ENCODE results near the gene DOCK2.
"Not testable (repeated sequence)": the region's sequence is repeated elsewhere in the genome, so short reads cannot be mapped to it uniquely, and the experiment has no call there.

The DOCK2 gene

DNA sequence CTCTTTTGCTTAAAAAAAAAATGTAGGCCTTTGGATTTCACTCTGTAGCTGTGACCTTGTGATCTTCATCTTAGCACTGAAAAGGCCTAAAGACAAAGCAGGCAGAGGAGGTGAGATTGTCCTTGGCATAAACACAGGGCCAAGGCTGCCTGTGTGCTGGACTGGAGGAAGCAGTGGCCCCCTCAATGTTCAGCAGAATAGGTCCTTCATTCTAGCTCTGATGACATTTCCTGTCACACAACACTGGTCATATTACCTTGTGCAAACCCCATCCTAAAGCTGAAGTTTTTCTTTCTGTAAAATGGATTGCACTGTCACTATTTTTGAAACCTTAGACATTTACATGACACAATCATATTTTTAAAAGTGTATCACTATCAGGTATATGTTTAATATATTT is 195.8 kb downstream of the DOCK2 start:
- no peak for DNase-seq

DNA sequence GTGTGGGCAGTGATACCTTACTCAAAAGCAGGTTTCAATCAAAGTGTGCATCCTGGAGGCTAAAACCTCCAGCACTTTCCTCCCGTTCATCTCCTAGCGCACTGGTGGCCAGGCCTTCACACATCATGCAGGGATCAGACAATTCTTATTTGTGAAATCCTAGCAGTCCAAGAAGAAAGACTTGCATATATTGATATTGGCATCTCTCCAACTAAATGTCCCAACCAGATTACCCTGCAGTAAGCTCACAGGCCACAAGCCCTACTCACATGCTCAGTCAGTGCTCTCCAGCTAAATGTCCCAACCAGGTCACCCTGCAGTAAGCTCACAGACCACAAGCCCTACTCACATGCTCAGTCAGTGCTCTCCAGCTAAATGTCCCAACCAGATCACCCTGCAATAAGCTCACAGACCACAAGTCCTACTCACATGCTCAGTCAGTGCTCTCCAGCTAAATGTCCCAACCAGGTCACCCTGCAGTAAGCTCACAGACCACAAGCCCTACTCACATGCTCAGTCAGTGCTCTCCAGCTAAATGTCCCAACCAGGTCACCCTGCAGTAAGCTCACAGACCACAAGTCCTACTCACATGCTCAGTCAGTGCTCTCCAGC is 196.7 kb downstream of the DOCK2 start:
- not testable (repeated sequence) for DNase-seq

DNA sequence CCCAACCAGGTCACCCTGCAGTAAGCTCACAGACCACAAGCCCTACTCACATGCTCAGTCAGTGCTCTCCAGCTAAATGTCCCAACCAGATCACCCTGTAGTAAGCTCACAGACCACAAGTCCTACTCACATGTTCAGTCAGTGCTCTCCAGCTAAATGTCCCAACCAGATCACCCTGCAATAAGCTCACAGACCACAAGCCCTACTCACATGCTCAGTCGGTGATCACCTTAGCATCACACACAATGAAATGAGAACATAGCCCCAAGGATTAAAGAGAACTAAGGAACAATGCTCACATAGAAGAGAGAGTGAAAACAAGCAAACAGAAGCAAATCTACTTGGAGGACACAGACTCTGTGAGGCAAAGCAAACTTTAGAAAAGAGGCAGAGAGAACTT is 197.5 kb downstream of the DOCK2 start:
- not testable (repeated sequence) for DNase-seq

DNA sequence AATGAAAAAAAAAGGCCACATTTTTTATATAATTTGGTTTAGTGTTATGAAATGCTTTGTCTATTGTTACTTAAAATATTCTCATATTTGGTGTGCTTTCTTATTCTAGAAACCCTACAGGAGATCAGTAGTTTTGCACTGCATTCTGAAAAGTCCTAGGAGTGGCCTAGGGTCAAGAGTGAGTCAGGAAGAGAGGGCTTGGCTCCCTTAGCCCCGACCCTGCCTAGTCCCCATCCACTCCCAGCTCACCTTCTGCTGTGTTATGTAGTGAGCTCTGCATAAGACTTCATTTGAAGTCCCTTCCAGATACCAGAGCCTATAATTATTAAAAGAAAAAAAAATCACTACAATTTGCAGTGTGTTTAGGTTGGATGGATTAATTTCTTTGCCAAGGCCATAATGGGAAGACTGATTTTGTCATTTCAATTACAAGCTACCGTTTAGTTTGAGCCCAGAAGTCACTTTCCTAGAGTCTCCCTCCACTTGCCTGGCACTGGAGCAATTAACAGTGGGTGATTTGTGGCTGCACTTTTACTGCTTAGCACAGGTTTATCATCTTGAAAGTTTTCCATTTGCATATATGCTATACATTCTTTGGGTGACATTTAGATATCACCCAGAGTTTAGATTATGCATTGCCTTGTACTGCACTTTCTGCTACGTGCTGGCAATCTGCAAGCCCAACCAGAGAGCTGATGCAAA is 199.9 kb downstream of the DOCK2 start:
- DNase-seq = no peak

DNA sequence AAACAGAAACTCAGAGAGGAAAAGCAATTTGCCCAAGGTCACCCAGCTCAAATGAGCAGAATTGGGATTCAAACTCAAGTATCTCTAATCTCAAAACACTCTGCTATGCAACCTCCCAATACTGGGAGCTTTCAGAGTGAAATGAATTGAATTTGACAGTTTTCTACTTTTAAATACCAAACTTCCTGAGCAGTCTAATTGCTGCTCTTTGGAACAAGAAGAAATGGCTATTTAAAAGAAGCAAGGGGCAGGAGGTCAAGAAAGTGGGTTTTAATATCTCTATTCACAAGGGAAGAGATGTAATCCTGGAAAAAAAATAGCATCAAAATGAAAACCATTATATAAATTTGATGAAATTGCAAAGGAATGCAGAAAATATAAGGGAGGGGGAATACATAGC is 200.6 kb downstream of the DOCK2 start:
- DNase-seq = no peak

DNA sequence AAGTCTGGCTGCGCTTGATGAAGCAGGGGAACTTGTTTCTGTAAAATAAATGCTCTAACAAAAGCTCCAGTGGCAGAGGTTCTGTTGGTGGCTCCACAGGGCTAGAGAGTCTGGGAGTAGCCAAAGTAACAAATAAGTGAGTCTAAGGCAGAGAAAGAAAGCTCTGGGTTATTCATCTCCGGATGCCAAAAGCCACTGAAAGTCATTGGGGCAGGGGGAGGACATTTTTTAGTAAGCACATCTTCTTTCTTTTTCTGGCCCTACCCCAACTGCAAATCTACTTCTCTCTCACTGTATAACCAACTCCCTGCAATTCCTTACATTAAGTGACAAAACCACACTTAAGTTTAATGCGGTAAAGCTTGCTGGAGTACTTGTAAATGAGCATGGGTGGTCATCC is 201.6 kb downstream of the DOCK2 start:
- no peak for DNase-seq

DNA sequence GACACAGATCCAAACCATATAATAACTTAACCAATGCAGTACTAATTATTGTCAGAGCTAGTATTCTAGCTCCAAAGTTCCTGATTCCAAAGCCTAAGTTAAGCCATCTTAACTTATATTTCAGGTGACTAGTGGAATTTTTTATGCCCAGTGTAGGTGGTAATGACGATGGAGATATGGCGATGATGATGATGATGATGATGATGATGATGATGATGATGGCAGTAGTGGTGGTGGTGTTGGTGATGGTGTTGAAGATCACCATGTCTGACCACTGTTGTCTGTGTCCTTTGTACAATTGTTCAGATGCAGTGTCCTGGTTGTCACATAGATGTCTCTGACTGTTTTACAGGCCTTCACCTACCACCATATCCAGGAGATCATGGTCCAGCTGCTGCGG is 203.3 kb downstream of the DOCK2 start:
- DNase-seq = no peak

DNA sequence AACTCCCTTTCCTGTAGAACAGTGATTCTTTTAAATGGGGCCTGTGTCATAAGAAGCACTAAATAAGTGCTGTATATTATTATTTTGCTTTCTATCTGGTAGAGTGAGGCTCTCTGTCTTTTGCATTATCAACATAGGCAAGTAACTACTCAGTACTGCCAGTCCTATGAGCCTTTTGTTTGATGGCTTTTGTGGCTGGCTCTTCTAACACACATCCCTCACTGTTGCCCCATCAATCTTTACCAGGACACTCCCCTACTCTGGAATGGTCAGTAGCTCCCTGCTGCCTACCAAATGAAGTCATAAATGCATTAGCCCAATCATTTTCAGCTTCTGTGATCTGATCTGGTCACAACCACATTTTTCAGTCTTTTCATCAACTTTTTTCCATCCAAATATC is 205.6 kb downstream of the DOCK2 start:
- no peak for DNase-seq

DNA sequence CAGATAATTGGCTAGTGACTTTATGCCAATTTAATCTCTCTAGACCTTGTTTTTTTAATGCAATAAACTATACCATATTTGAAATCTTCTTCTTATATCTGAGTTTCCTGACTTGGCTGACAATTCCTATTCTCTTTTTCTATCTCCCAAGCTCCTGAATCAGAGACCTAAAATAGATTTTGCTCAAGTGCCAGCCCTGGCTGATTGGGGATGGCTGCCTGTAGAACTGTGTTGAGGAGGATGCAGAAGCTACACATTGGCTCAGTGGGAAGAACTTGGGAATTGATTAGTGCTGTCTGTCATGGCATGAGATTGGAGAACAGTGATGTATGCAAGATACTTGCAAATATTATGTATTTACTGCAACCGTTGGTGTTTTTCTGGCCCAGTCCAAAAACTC is 210.4 kb downstream of the DOCK2 start:
- no peak for DNase-seq

DNA sequence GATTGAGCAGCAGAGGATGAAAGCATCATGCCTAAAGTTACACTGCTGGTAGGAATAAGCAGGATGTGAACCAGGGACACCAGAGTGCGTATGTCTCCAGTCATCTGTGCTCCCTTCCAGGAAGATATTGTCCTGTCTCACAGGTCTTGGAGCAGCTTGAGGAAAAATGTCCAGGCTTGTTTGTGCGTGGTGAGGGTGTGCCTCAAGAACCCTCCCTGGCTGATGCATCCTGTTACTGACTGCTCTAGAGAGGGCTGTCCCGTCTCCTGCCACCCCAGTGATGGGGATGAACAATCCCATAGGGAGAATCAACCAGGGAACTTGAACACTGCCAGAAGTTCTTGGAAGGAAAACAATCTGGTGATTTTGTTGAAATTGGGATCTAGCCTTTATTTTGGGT is 211.2 kb downstream of the DOCK2 start:
- DNase-seq = no peak

DNA sequence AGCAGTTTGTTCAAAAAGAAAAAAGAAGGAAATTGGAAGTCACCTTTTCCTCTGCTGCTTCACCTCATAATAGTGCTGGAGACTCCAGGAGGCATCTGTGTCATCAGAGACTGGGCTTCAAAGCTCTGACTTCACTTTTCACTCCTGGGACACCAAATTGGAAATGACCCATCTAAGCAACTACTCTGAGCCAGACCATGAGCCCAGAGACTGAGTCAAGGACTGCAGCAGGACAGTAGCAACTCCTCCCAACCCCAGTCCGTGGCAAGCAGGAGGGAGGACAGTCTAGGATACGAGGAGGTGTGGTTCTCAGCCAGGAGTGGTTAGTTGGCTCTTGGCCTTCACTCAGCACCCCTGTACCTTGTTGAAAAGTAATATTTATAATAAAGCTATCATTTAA is 211.7 kb downstream of the DOCK2 start:
- DNase-seq = no peak

DNA sequence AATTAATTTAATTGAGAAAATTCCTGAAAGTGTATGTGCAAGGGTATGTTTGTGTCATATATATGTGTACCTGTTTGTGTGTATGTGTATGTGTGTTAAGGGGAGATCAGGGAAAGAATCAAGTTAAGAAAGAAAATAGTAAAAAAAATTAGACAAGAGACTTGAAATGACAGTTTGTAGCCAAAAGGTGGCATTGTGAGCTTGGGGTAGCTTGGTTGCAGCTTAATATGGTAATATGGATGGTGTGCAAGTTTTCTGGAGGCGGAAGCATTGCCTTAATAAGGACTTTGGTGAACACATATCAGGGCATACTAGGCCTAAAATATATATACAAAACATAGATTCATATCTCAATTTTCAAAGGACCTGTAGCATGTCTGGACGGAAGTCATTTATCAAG is 213.3 kb downstream of the DOCK2 start:
- no peak for DNase-seq

DNA sequence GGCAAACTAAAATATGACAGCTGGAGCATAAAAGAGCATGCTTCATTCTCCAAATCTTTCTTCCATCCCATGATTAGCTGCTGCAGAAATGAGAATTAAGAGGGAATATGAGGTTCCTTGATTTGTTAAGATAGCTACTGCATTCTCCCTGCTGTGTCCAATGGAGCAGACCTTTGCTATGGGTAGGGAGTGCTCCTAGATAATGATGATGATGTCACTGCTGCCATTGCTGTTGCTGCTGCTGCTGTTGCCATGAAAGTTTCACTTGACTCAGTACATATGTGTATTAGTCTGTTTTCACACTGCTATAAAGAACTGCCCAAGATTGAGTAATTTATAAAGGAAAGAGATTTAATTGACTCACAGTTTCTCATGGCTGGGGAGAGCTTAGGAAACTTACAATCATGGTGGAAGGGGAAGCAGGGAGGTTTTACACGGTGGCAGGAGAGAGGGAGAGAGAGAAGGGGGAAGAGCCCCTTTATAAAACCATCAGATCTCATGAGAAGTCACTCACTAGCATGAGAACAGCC is 214.3 kb downstream of the DOCK2 start:
- no peak for DNase-seq

DNA sequence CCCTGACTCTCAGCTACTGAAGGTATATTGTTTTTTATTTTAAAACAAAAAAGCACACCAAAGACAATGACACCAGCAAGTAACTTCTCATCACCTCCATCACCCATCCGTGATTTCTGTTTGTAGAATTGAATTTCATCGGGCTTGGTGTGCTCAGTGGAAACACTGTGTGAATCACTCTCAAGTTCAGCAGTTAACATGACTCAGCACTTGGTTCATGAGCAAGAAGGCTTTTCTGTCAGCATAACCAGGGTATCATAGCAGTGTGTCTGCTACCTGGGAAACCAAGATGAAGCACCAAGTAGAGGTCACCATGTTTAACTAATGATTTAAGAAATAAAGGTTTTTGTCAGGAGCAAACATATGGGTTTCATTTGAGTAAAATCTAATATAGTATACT is 219.5 kb downstream of the DOCK2 start:
- no peak for DNase-seq

DNA sequence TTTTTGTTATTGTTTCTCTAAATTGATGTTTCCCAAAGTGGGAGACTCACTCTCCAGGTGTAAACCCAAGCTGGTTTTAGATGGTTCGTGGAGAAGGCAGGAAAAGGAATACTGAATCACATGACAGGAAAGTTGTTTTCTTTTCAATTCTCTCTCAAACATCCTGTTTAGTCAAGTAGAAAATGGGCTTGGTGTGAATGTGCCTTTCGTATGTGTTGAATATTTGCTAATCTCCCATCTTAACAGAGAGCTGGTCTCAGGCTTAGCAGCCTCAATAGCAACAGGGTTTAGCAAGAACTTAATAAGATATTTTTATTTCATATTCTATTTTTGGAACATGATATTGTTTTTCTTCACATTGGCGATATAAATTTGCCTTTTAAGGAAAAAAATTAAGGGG is 223.5 kb downstream of the DOCK2 start:
- no peak for DNase-seq

DNA sequence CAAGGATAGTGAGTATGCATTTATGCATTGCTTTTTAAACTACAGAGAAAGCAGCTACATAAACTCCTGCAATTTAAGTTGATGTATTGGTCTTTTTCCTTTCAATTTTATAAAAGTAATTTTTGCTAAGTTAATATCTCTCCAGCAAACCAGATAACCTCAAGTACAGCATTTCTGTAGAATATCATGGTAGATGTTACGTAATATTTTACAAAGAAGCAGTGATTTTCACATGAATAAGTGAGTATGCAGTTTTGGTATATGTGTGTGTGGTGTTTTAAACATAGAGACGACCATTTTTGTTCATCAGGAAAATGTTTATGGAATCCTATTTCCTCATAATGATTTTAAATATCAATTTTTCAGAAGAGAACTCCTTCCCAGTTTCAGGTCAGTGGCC is 224.4 kb downstream of the DOCK2 start:
- DNase-seq = no peak

DNA sequence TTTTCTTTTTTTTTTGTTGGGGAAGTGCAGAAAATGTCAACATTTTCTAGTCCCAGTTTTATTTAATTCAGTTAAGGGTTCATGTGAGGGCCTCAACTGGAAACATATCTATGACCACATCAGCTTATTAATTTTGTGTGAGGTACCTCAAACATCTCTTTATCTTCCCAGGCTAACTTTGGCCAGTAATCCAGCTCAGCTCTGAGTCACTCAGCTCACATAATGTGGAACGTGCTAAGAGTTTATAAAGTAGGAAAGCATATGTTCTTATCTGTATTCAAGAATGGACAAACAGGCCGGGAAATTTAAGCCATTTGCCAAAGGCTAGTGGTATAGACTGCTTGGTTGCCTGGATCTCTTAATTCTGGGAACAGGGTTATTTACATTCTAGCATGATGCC is 224.9 kb downstream of the DOCK2 start:
- no peak for DNase-seq

DNA sequence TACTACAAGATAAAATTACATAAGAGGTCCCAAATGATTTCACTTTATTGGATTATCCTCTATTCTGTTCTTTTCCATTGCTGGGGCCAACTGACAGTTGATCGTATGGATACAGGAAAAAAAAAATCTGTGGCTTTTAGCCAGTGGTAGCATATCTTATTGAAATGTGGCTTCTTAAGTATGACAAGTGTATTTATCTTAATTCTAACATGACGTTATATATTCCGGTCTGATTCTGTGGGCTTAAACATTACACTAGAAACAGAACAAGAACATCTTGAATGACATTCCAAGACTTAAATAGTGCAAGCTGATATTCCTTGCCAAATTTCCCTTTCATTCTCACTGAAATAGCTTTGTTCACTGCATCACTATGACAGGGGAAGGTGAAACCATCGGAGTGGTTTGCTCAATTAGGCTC is 225.3 kb downstream of the DOCK2 start:
- DNase-seq = no peak

DNA sequence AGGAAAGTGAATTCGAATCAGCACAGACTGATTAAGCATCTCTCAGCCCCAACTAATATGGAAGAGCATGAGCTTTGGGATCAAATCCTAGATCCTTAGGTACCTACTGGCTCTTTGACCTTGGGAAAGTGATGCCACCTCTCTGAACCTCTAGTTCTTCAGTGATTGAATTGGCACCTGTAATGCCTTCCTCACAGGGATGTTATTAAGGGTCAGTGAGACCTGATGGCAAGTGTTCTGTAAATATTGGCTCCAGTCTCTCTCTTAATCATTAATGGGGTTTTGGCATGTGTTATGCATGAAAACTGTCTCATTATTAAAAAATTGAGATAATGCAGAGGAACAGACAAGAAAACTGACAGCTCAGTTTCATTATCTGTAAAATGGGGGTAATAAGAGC is 227.4 kb downstream of the DOCK2 start:
- no peak for DNase-seq

DNA sequence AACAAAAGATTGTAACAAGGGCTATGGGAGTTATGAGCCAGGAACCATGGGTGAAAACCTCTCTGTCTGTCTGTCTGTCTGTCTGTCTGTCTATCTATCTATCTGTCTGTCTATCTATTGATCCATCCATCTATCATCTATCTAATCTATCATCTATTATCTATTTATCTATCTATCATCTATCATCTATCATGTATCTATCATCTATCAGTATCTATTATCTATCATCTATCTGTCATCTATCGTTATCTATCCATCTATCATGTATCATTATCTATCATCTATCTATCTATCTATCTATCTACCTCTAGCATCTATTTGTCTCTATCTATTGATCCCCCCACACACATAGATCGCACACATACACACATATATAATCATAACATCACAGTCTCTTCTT is 230.3 kb downstream of the DOCK2 start:
- DNase-seq = no peak

DNA sequence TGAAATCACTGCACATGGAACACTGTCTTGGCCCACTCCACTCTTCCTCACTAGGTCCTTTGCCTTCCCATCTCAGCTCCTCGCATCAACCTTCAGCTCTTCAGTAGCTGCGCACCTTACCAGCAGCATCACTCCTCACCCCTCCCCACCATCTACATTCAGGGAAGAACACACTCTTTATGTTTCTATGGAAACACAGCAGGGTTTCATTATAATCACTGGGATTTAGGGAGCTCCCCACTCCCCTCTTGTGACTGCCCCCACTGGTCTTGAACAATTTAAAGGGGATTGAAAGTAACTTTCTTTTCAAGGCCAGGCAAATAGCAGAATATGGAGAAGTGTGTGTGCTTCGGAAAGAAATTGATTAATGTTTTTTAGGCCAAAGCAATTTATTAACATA is 232.0 kb downstream of the DOCK2 start:
- no peak for DNase-seq

DNA sequence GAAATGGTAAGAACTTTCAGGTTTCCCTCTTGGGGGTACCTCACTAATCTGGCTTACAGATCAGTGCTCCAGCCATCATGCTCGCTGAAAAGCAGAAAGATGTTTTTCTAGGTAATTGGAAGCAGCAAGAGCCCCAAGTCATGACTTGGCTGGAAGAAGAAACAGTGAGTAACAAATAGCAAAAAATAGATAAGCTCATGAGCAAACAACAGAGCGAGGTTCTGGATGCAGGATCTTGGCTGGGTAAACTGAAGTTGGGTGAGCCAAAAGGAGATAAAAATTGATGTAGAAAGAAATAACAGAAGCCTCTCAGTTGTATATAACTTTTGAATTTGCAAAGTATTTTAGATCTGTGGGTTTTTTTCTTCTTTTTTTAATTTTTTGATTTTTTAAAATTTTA is 233.1 kb downstream of the DOCK2 start:
- DNase-seq = no peak

DNA sequence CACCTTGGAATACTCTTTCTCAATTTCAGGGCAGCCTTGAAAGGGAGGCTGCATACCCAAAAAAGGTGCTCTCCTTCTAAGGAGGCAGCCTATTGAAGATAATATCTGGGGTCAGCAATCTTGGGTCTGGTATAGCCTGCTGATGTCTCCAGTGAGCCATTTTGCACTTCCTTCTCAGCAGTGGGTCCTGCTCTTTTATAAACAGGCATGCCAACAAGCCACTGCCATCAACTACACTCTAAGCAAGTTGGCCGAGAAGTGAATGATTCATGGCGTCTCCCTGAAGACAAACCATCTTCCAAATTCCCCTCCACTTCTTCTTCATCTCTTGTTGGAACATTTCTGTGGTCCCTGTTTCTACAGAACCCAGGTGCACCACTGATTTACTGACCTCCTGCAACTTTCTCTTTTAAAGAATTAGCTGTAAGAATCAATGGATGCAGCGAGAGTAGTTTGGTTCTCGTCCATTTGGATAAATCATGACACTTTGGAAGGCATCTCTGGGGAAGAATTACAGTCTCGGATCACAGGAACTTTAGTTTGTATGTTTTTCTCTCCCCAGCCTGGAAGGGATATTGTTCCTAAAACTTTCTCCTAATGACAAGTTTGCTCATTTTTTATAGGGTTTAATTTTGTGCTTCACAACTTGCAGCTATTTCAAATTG is 234.9 kb downstream of the DOCK2 start:
- no peak for DNase-seq

DNA sequence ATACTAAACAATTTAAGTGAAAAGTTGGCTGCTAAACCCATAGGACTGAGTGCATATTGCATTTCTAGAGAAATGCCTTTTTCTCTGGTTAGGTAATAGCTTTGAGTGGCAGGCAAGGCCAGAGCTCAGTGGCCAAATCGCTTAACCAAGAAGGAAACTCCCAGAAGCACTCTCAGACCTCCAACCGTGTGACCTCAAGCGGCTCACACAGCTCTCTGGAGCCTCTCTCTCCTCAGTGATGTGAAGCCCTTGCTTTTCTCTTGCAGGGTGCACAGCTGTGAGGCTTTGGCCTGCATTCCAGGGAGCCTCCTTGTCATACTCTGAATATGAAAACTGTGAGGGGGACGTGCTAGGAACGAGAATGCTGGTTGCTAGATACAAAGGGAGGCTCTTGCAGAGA is 236.6 kb downstream of the DOCK2 start:
- DNase-seq = no peak

Measured in stimulated activated CD4-positive, alpha-beta T cell treated with anti-CD3 and anti-CD28 coated beads, Interleukin-4, amount 100 ng/mL, for 24 hours (primary cell).